ENCODE measurements around the gene CYB561D2. TPM values are rescaled to one million over a fixed set of nuclear protein-coding genes. Genes with fewer than 3 reads are reported as not detected.

CYB561D2 gene
- total and polyA plus RNA-seq, 10 of the 15 experiments (the other 5 are each of a cell fraction or from before 2014, with no cell fraction given) = 7.6 to 39.2 (median 18.8) TPM

DNA sequence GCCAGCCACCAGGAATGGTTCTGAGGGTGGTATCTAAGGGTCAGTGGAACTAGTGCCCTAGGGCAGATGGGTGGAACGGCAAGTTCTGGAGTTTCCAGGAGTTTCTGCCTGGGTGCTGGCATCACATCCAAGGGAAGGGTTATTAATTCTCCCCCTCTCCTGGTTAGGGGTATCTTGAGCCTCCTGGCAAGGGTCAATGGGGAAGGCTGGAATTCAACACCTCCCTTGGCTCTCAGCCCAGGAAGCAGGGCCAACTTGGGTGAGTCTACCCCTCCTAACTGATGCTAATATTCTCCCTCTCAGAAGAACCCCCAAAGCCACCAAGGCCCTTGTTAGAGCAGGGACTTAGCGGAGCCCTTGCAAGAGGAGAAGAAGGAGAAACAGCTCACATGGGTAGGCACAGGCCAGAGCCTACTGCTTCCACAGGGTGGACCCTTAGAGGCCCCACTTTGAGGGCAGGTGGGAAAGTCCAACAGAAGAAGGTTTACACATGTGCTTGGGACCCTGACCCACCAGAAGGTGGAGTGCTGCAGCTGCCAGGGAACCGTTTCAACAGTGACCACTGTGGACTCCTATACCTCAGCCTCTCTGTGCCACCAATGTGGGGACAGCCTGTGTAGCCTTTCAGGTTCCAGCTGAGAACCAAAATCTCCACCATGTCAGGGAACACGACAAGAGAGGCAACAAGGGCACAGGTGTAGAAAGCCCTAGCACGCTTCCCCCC, 5.3 kb downstream of the CYB561D2 start:
- in situ Hi-C loops (cut with MboI) = loop anchor here (10.0 kb wide), 1 partner anchor 1029 kb away; the partner anchor contains the start of gene MANF
- peak overlapping the region; percentile 44; the same call in 1 of the 2 replicates for H3K9ac ChIP-seq (ENCODE audit: control insufficient read depth, insufficient read depth, low read length)
- H3K4me3 ChIP-seq = no peak overlapping the region; the same call in 1 of the 2 replicates
- TF ChIP-seq NFYB (IDR thresholded peaks at IDR 0.05; ENCODE audit: insufficient read depth, low read depth, low read length) = no peak
- TF ChIP-seq E2F8 (IDR thresholded peaks at IDR 0.05; ENCODE audit: low read depth, partially characterized antibody) = no peak
- TF ChIP-seq CUX1 (IDR thresholded peaks at IDR 0.05; ENCODE audit: insufficient replicate concordance, low read depth, low read length) = no peak
- TF ChIP-seq ZBTB11 (CRISPR knock-in tag; IDR thresholded peaks at IDR 0.05) = no peak
- TF ChIP-seq BHLHE40 (IDR thresholded peaks at IDR 0.05; ENCODE audit: borderline replicate concordance in 1 of 2, low read depth in 2 of 2, low read length in 1 of 2) = no peak
- TF ChIP-seq SMAD5 (IDR thresholded peaks at IDR 0.05; ENCODE audit: low read depth) = no peak
- TF ChIP-seq NBN (IDR thresholded peaks at IDR 0.05) = no peak
- TF ChIP-seq NFYA (IDR thresholded peaks at IDR 0.05; ENCODE audit: borderline replicate concordance, low read depth, low read length) = no peak
- no peak for TF ChIP-seq CBX5 (IDR thresholded peaks at IDR 0.05; ENCODE audit: low read depth)
- TF ChIP-seq HDAC6 (IDR thresholded peaks at IDR 0.05; ENCODE audit: unreplicated experiment) = no peak

More for the DNA sequence above, 5.3 kb downstream of the CYB561D2 start:
- Histone ChIP-seq H3K79me2 (ENCODE audit: control insufficient read depth, insufficient read depth, low read length) (peaks cover 41% of the 10 kb centered on the region), H3K27me3 (replicated peaks in 1 of 2; ENCODE audit: control insufficient read depth in 2 of 2, insufficient read depth in 2 of 2, low read length in 1 of 2) (no peaks in the 10 kb centered on the region), H4K20me1 (ENCODE audit: control insufficient read depth, insufficient read depth) (peaks cover 2% of the 10 kb centered on the region; the same call in 1 of the 2 replicates), H3K9me3 (replicated peaks; ENCODE audit: control insufficient read depth, insufficient read depth, low read length) (no peaks in the 10 kb centered on the region), H3K4me2 (ENCODE audit: control insufficient read depth, insufficient read depth) (peak overlapping the region; percentile 97), H3K4me1 (ENCODE audit: control insufficient read depth, insufficient read depth, low read length) (peaks cover 23% of the 10 kb centered on the region), H3K27ac (ENCODE audit: control insufficient read depth, insufficient read depth) (no peak overlapping the region), H3K36me3 (ENCODE audit: control insufficient read depth in 2 of 2, insufficient read depth in 2 of 2, low read length in 1 of 2) (peaks cover 8 to 26% of the 10 kb centered on the region in 2 experiments; a peak in 2 of 4 replicates), H2AFZ (ENCODE audit: control insufficient read depth, low read depth, low read length) (no peak overlapping the region)
- no TSS peak for BruUV-seq (replicated peaks)
- ChIA-PET CTCF (interaction anchor here (0.5 to 2.9 kb wide), 3 partner anchors 8 to 1109 kb away, joined by 3 to 22 read pairs (median 4); partner anchors contain the start of gene HEMK1), RAD21 (ENCODE audit: unreplicated experiment) (interaction anchor here (1.9 kb wide), 1 partner anchor 19 kb away, joined by 6 read pairs; no protein-coding TSS in a partner anchor), SMC1A (ENCODE audit: uncharacterized antibody, unreplicated experiment) (interaction anchor here (1.7 kb wide), 1 partner anchor 8 kb away, joined by 8 read pairs; no protein-coding TSS in a partner anchor), POLR2A (interaction anchor here (2.5 kb wide), 1 partner anchor 19 kb away, joined by 8 read pairs; no protein-coding TSS in a partner anchor)
- DNase-seq (ENCODE audit: low read depth, low spot score) (no peak), ATAC-seq (no peak), FAIRE-seq (no peak)
- intact Hi-C loops (cut with micrococcal nuclease; ENCODE audit: unreplicated experiment) = no loop called here
- WGBS (ENCODE audit: insufficient coverage, insufficient replicate concordance, low lambda C conversion rate, missing lambda C conversion rate) = 81% methylated on average over 5 of the region's 5 CpGs

Measured in GM12878 (cell line).